HepG2 (cell line): Measurements from ENCODE around the gene FABP6. TPM values are rescaled to one million over a fixed set of nuclear protein-coding genes. Genes with fewer than 3 reads are reported as not detected.

ENCODE experiments used
- FOXA1 ChIP-seq, 2 experiments: fragments of 450-650 bp in 1 of 2; sonication (generic) in 1 of 2; formaldehyde crosslinking in 1 of 2; IDR thresholded peaks; 2 replicates each; pipeline versions ENCODE4 v1.4.0 to v1.6.1; 2016 to 2020; ENCODE audit warnings: missing genetic modification reagents in 1 of 2
- HHEX ChIP-seq: IDR thresholded peaks from 2 replicates; pipeline ENCODE4 v1.6.1; 2016; ENCODE audit warnings: control low read depth
- MTF2 ChIP-seq: sonication (generic); formaldehyde crosslinking; IDR thresholded peaks from 2 replicates; pipeline ENCODE4 v1.5.0; 2020; ENCODE audit warnings: missing genetic modification reagents, borderline replicate concordance
- MXD1 ChIP-seq: sonication (generic); formaldehyde crosslinking; IDR thresholded peaks from 2 replicates; pipeline ENCODE4 v1.4.0; 2020; ENCODE audit warnings: mild to moderate bottlenecking, missing genetic modification reagents
- MYPOP ChIP-seq: sonication (generic); formaldehyde crosslinking; IDR thresholded peaks from 2 replicates; pipeline ENCODE4 v1.8.1; 2023; ENCODE audit warnings: mild to moderate bottlenecking, moderate library complexity, missing genetic modification reagents
- TFE3 ChIP-seq: IDR thresholded peaks from 2 replicates; pipeline ENCODE4 v1.6.1; 2016
- ZFP1 ChIP-seq: IDR thresholded peaks from 2 replicates; pipeline ENCODE4 v1.6.1; 2016
- ZFP36L1 ChIP-seq: sonication (generic); formaldehyde crosslinking; IDR thresholded peaks from 2 replicates; pipeline ENCODE4 v1.8.0; 2022; ENCODE audit warnings: mild to moderate bottlenecking, missing genetic modification reagents, moderate library complexity
- ZKSCAN8 ChIP-seq: IDR thresholded peaks from 2 replicates; pipeline ENCODE4 v1.6.1; 2016; ENCODE audit warnings: borderline replicate concordance, missing genetic modification reagents, missing compliant biosample characterization
- ZNF788 ChIP-seq: sonication (generic); formaldehyde crosslinking; IDR thresholded peaks from 2 replicates; pipeline ENCODE4 v1.5.0; 2020; ENCODE audit warnings: mild to moderate bottlenecking, missing genetic modification reagents, borderline replicate concordance
- polyA plus RNA-seq, 8 experiments: library from polyadenylated mRNA; depleted of rRNA in 3 of 8; stranded (reverse) in 7 of 8; unstranded in 1 of 8; fragments of >200 nt; fragmentation: Illumina TruSeq in 4 of 8; extraction: Trizol in 4 of 8; gene quantifications; 2 replicates each; pipeline versions ENCODE4 v1.2.1 to v1.2.3, GENCODE V29; 2011 to 2016; ENCODE audit warnings: low read depth in 4 of 8, missing spikeins in 1 of 8, mixed read lengths in 1 of 8; ENCODE audit not compliant: insufficient read depth in 1 of 8
- total RNA-seq, 5 experiments: library from RNA; depleted of rRNA; stranded (reverse); fragments of >200 nt; fragmentation: Illumina TruSeq; extraction: Trizol; gene quantifications; 2 replicates each; pipeline ENCODE4 v1.2.3, GENCODE V29; 2016; ENCODE audit warnings: low read depth in 1 of 5
- TF ChIP-seq, protein P1 (sequence below), 2 experiments: sonication (generic) in 1 of 2; formaldehyde crosslinking in 1 of 2; IDR thresholded peaks; 2 replicates each; pipeline versions ENCODE4 v1.6.1 to v1.9.0; 2014 to 2022; ENCODE audit warnings: antibody characterized with exemption in 1 of 2, borderline replicate concordance in 1 of 2, inconsistent platforms in 1 of 2, low read depth in 1 of 2, missing genetic modification reagents in 1 of 2
- TF ChIP-seq, protein P2 (sequence below): IDR thresholded peaks from 2 replicates; pipeline ENCODE4 v1.6.1; 2012; ENCODE audit warnings: low read depth, low read length, improper control_type of control experiment

FABP6 gene
- total and polyA plus RNA-seq, 2 of the 13 experiments (the other 11 are each of a cell fraction or from before 2014, with no cell fraction given) = 0.13 TPM; not detected in 1

- TF ChIP-seq, protein P1, sequence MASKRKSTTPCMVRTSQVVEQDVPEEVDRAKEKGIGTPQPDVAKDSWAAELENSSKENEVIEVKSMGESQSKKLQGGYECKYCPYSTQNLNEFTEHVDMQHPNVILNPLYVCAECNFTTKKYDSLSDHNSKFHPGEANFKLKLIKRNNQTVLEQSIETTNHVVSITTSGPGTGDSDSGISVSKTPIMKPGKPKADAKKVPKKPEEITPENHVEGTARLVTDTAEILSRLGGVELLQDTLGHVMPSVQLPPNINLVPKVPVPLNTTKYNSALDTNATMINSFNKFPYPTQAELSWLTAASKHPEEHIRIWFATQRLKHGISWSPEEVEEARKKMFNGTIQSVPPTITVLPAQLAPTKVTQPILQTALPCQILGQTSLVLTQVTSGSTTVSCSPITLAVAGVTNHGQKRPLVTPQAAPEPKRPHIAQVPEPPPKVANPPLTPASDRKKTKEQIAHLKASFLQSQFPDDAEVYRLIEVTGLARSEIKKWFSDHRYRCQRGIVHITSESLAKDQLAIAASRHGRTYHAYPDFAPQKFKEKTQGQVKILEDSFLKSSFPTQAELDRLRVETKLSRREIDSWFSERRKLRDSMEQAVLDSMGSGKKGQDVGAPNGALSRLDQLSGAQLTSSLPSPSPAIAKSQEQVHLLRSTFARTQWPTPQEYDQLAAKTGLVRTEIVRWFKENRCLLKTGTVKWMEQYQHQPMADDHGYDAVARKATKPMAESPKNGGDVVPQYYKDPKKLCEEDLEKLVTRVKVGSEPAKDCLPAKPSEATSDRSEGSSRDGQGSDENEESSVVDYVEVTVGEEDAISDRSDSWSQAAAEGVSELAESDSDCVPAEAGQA (IDR thresholded peaks at IDR 0.05; ENCODE audit: low read depth) = no peak
- TF ChIP-seq, protein P1 (CRISPR knock-in tag; IDR thresholded peaks at IDR 0.05; ENCODE audit: borderline replicate concordance) = no peak
- no peak for TF ChIP-seq ZFP1 (CRISPR knock-in tag)
- TF ChIP-seq ZFP36L1 (CRISPR knock-in tag) = no peak
- TF ChIP-seq HHEX (CRISPR knock-in tag) = no peak
- TF ChIP-seq FOXA1 (IDR thresholded peaks at IDR 0.05) = no peak
- TF ChIP-seq FOXA1 (CRISPR knock-in tag; IDR thresholded peaks at IDR 0.05) = no peak
- no peak for TF ChIP-seq MTF2
- no peak for TF ChIP-seq TFE3 (CRISPR knock-in tag)
- TF ChIP-seq ZKSCAN8 (CRISPR knock-in tag) = no peak
- TF ChIP-seq ZNF788 (CRISPR knock-in tag) = no peak
- no peak for TF ChIP-seq MYPOP
- TF ChIP-seq, protein P2, sequence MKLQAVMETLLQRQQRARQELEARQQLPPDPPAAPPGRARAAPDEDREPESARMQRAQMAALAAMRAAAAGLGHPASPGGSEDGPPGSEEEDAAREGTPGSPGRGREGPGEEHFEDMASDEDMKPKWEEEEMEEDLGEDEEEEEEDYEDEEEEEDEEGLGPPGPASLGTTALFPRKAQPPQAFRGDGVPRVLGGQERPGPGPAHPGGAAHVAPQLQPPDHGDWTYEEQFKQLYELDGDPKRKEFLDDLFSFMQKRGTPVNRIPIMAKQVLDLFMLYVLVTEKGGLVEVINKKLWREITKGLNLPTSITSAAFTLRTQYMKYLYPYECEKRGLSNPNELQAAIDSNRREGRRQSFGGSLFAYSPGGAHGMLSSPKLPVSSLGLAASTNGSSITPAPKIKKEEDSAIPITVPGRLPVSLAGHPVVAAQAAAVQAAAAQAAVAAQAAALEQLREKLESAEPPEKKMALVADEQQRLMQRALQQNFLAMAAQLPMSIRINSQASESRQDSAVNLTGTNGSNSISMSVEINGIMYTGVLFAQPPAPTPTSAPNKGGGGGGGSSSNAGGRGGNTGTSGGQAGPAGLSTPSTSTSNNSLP = no peak
- TF ChIP-seq MXD1 (CRISPR knock-in tag) = no peak
Measured at GRCh38 chr5:160254706-160255105, 25.4 kb downstream of the FABP6 start (continued).
